HEK293 (cell line): ENCODE results near the gene PTPRN2.

ENCODE experiments used
- CTCF ChIP-seq: fragments of 450-650 bp; formaldehyde crosslinking; IDR thresholded peaks from 2 replicates; pipeline ENCODE4 v1.5.1; 2016; ENCODE audit warnings: missing biosample characterization, missing genetic modification characterization
- SALL2 ChIP-seq: fragments of 450-650 bp; formaldehyde crosslinking; IDR thresholded peaks from 2 replicates; pipeline ENCODE4 v1.5.0; 2017; ENCODE audit warnings: missing biosample characterization, mild to moderate bottlenecking, missing genetic modification characterization, borderline replicate concordance
- YY1 ChIP-seq: fragments of 450-650 bp; formaldehyde crosslinking; IDR thresholded peaks from 2 replicates; pipeline ENCODE4 v1.5.1; 2018; ENCODE audit warnings: missing biosample characterization, missing genetic modification characterization
- ZBTB7A ChIP-seq: fragments of 450-650 bp; formaldehyde crosslinking; IDR thresholded peaks from 2 replicates; pipeline ENCODE4 v1.5.1; 2016; ENCODE audit warnings: low read depth, missing biosample characterization, missing genetic modification characterization
- ZNF324 ChIP-seq: fragments of 450-650 bp; formaldehyde crosslinking; IDR thresholded peaks from 2 replicates; pipeline ENCODE4 v1.5.1; 2016; ENCODE audit warnings: missing biosample characterization, missing genetic modification characterization
- ZNF501 ChIP-seq: fragments of 450-650 bp; formaldehyde crosslinking; IDR thresholded peaks from 2 replicates; pipeline ENCODE4 v1.5.1; 2016; ENCODE audit warnings: missing biosample characterization, missing genetic modification characterization
- ZNF645 ChIP-seq: fragments of 450-650 bp; formaldehyde crosslinking; IDR thresholded peaks from 2 replicates; pipeline ENCODE4; 2016; ENCODE audit warnings: missing biosample characterization, missing genetic modification characterization

- TF ChIP-seq CTCF (tag by site-specific recombination), result no peak
- TF ChIP-seq SALL2 (tag by site-specific recombination), result no peak
- no peak for TF ChIP-seq ZBTB7A
- TF ChIP-seq YY1 (tag by site-specific recombination), result no peak
- no peak for TF ChIP-seq ZNF501 (tag by site-specific recombination)
- TF ChIP-seq ZNF324, result no peak
- TF ChIP-seq ZNF645, result no peak
Measured at GRCh38 chr7:158458096-158458495, 129.5 kb downstream of the PTPRN2 start.
